ENCODE data around the gene HBS1L. TPM values are rescaled to one million over a fixed set of nuclear protein-coding genes. Genes with fewer than 3 reads are reported as not detected.

Gene HBS1L
- total RNA-seq, 1 experiment from 2014 or later = 63.6 TPM

- peaks cover 90% of the 10 kb centered on the region for H3K79me2 ChIP-seq (ENCODE audit: low read length)
- peaks cover 7% of the 10 kb centered on the region; the same call in 1 of the 2 replicates for H3K4me1 ChIP-seq (ENCODE audit: low read length)
- DNase-seq = no peak
- no peaks in the 10 kb centered on the region for H3K9me3 ChIP-seq (ENCODE audit: low read length)
- no peak overlapping the region for H3K27ac ChIP-seq (ENCODE audit: low read length)
- no peaks in the 10 kb centered on the region for H3K27me3 ChIP-seq (ENCODE audit: low read length)
- no peaks in the 10 kb centered on the region for H3K9me2 ChIP-seq (replicated peaks; ENCODE audit: insufficient read depth, low read length)
- no peak overlapping the region for H2AFZ ChIP-seq (ENCODE audit: low read length)
- no peak overlapping the region for H3K4me3 ChIP-seq (ENCODE audit: low read length)
- no peak overlapping the region for H3K9ac ChIP-seq (ENCODE audit: low read length)
- H3K36me3 ChIP-seq (ENCODE audit: insufficient read depth, low read length) = peaks cover 18% of the 10 kb centered on the region; the same call in 1 of the 2 replicates
- H4K20me1 ChIP-seq (ENCODE audit: insufficient read depth, low read depth, low read length) = no peaks in the 10 kb centered on the region
- no peak overlapping the region for H3K4me2 ChIP-seq (ENCODE audit: low read depth, low read length, poor library complexity, severe bottlenecking)
Measured at GRCh38 chr6:135025175-135025574, 29.4 kb downstream of the HBS1L start.

GRCh38 chr6:135022050-135022697 is 32.4 kb downstream of the HBS1L start:
- Histone ChIP-seq H3K79me2 (ENCODE audit: low read length) (peaks cover 89% of the 10 kb centered on the region), H3K27me3 (ENCODE audit: low read length) (no peaks in the 10 kb centered on the region), H3K36me3 (ENCODE audit: insufficient read depth, low read length) (peaks cover 7% of the 10 kb centered on the region; the same call in 1 of the 2 replicates), H4K20me1 (ENCODE audit: insufficient read depth, low read depth, low read length) (no peaks in the 10 kb centered on the region), H3K4me1 (ENCODE audit: low read length) (peaks cover 4% of the 10 kb centered on the region; the same call in 1 of the 2 replicates), H3K9me3 (ENCODE audit: low read length) (no peaks in the 10 kb centered on the region), H3K4me3 (ENCODE audit: low read length) (no peak overlapping the region), H2AFZ (ENCODE audit: low read length) (no peak overlapping the region), H3K4me2 (ENCODE audit: low read depth, low read length, poor library complexity, severe bottlenecking) (no peak overlapping the region), H3K9ac (ENCODE audit: low read length) (no peak overlapping the region), H3K9me2 (replicated peaks; ENCODE audit: insufficient read depth, low read length) (no peaks in the 10 kb centered on the region), H3K27ac (ENCODE audit: low read length) (0 out of 2 replicates have a peak overlapping the region, but pooled peaks have one; percentile 4)
- DNase-seq = no peak

GRCh38 chr6:135021310-135022049 is 33.1 kb downstream of the HBS1L start:
- Histone ChIP-seq H3K4me1 (ENCODE audit: low read length) (peaks cover 4% of the 10 kb centered on the region; the same call in 1 of the 2 replicates), H3K9me2 (replicated peaks; ENCODE audit: insufficient read depth, low read length) (no peaks in the 10 kb centered on the region), H2AFZ (ENCODE audit: low read length) (no peak overlapping the region), H3K36me3 (ENCODE audit: insufficient read depth, low read length) (peaks cover 4% of the 10 kb centered on the region; the same call in 1 of the 2 replicates), H3K4me3 (ENCODE audit: low read length) (no peak overlapping the region), H4K20me1 (ENCODE audit: insufficient read depth, low read depth, low read length) (no peaks in the 10 kb centered on the region), H3K9ac (ENCODE audit: low read length) (no peak overlapping the region), H3K4me2 (ENCODE audit: low read depth, low read length, poor library complexity, severe bottlenecking) (no peak overlapping the region), H3K9me3 (ENCODE audit: low read length) (no peaks in the 10 kb centered on the region), H3K27ac (ENCODE audit: low read length) (no peak overlapping the region), H3K27me3 (ENCODE audit: low read length) (no peaks in the 10 kb centered on the region), H3K79me2 (ENCODE audit: low read length) (peaks cover 89% of the 10 kb centered on the region)
- DNase-seq = no peak

- no peaks in the 10 kb centered on the region for H4K20me1 ChIP-seq (ENCODE audit: insufficient read depth, low read depth, low read length)
- no peaks in the 10 kb centered on the region for H3K27me3 ChIP-seq (ENCODE audit: low read length)
- H3K4me3 ChIP-seq (ENCODE audit: low read length) = no peak overlapping the region
- no peak overlapping the region for H2AFZ ChIP-seq (ENCODE audit: low read length)
- peaks cover 85% of the 10 kb centered on the region for H3K79me2 ChIP-seq (ENCODE audit: low read length)
- peaks cover 3% of the 10 kb centered on the region; the same call in 1 of the 2 replicates for H3K36me3 ChIP-seq (ENCODE audit: insufficient read depth, low read length)
- no peaks in the 10 kb centered on the region for H3K9me2 ChIP-seq (replicated peaks; ENCODE audit: insufficient read depth, low read length)
- H3K9me3 ChIP-seq (ENCODE audit: low read length) = no peaks in the 10 kb centered on the region
- no peak for DNase-seq
- H3K4me1 ChIP-seq (ENCODE audit: low read length) = peaks cover 8% of the 10 kb centered on the region
- no peak overlapping the region for H3K4me2 ChIP-seq (ENCODE audit: low read depth, low read length, poor library complexity, severe bottlenecking)
- H3K27ac ChIP-seq (ENCODE audit: low read length) = no peak overlapping the region
- H3K9ac ChIP-seq (ENCODE audit: low read length) = no peak overlapping the region
Measured at GRCh38 chr6:135018941-135019340, 35.7 kb downstream of the HBS1L start.

GRCh38 chr6:135018052-135018451 is 36.6 kb downstream of the HBS1L start:
- no peak overlapping the region for H3K27ac ChIP-seq (ENCODE audit: low read length)
- DNase-seq = no peak
- no peak overlapping the region for H2AFZ ChIP-seq (ENCODE audit: low read length)
- H3K27me3 ChIP-seq (ENCODE audit: low read length) = no peaks in the 10 kb centered on the region
- H4K20me1 ChIP-seq (ENCODE audit: insufficient read depth, low read depth, low read length) = no peaks in the 10 kb centered on the region
- H3K4me2 ChIP-seq (ENCODE audit: low read depth, low read length, poor library complexity, severe bottlenecking) = no peak overlapping the region
- H3K9me3 ChIP-seq (ENCODE audit: low read length) = no peaks in the 10 kb centered on the region
- no peak overlapping the region for H3K9ac ChIP-seq (ENCODE audit: low read length)
- H3K36me3 ChIP-seq (ENCODE audit: insufficient read depth, low read length) = peaks cover 3% of the 10 kb centered on the region; the same call in 1 of the 2 replicates
- H3K4me3 ChIP-seq (ENCODE audit: low read length) = no peak overlapping the region
- peaks cover 8% of the 10 kb centered on the region for H3K4me1 ChIP-seq (ENCODE audit: low read length)
- H3K79me2 ChIP-seq (ENCODE audit: low read length) = peaks cover 86% of the 10 kb centered on the region
- no peaks in the 10 kb centered on the region for H3K9me2 ChIP-seq (replicated peaks; ENCODE audit: insufficient read depth, low read length)

- H4K20me1 ChIP-seq (ENCODE audit: insufficient read depth, low read depth, low read length) = no peaks in the 10 kb centered on the region
- H3K4me2 ChIP-seq (ENCODE audit: low read depth, low read length, poor library complexity, severe bottlenecking) = no peak overlapping the region
- no peaks in the 10 kb centered on the region for H3K27me3 ChIP-seq (ENCODE audit: low read length)
- peaks cover 72% of the 10 kb centered on the region for H3K79me2 ChIP-seq (ENCODE audit: low read length)
- H3K27ac ChIP-seq (ENCODE audit: low read length) = no peak overlapping the region
- H3K4me3 ChIP-seq (ENCODE audit: low read length) = no peak overlapping the region
- H3K4me1 ChIP-seq (ENCODE audit: low read length) = peaks cover 4% of the 10 kb centered on the region
- DNase-seq = no peak
- H3K9ac ChIP-seq (ENCODE audit: low read length) = no peak overlapping the region
- H2AFZ ChIP-seq (ENCODE audit: low read length) = no peak overlapping the region
- H3K9me3 ChIP-seq (ENCODE audit: low read length) = no peaks in the 10 kb centered on the region
- H3K9me2 ChIP-seq (replicated peaks; ENCODE audit: insufficient read depth, low read length) = no peaks in the 10 kb centered on the region
- H3K36me3 ChIP-seq (ENCODE audit: insufficient read depth, low read length) = peaks cover 3% of the 10 kb centered on the region; the same call in 1 of the 2 replicates
Measured at GRCh38 chr6:135014353-135014832, 40.2 kb downstream of the HBS1L start.

- H3K27me3 ChIP-seq (ENCODE audit: low read length) = no peaks in the 10 kb centered on the region
- H3K27ac ChIP-seq (ENCODE audit: low read length) = no peak overlapping the region
- no peak for DNase-seq
- H3K4me2 ChIP-seq (ENCODE audit: low read depth, low read length, poor library complexity, severe bottlenecking) = no peak overlapping the region
- no peak overlapping the region for H3K4me3 ChIP-seq (ENCODE audit: low read length)
- H3K79me2 ChIP-seq (ENCODE audit: low read length) = peaks cover 69% of the 10 kb centered on the region
- H3K4me1 ChIP-seq (ENCODE audit: low read length) = peaks cover 16% of the 10 kb centered on the region
- no peaks in the 10 kb centered on the region for H3K9me3 ChIP-seq (ENCODE audit: low read length)
- peaks cover 3% of the 10 kb centered on the region; the same call in 1 of the 2 replicates for H3K36me3 ChIP-seq (ENCODE audit: insufficient read depth, low read length)
- H2AFZ ChIP-seq (ENCODE audit: low read length) = no peak overlapping the region
- H4K20me1 ChIP-seq (ENCODE audit: insufficient read depth, low read depth, low read length) = no peaks in the 10 kb centered on the region
- H3K9ac ChIP-seq (ENCODE audit: low read length) = no peak overlapping the region
- H3K9me2 ChIP-seq (replicated peaks; ENCODE audit: insufficient read depth, low read length) = no peaks in the 10 kb centered on the region
Measured at GRCh38 chr6:135013211-135013610, 41.4 kb downstream of the HBS1L start.

GRCh38 chr6:135012764-135013163 is 41.9 kb downstream of the HBS1L start:
- H3K9me3 ChIP-seq (ENCODE audit: low read length) = no peaks in the 10 kb centered on the region
- no peak overlapping the region for H2AFZ ChIP-seq (ENCODE audit: low read length)
- H3K9me2 ChIP-seq (replicated peaks; ENCODE audit: insufficient read depth, low read length) = no peaks in the 10 kb centered on the region
- no peak overlapping the region for H3K4me3 ChIP-seq (ENCODE audit: low read length)
- peaks cover 21% of the 10 kb centered on the region for H3K4me1 ChIP-seq (ENCODE audit: low read length)
- no peak overlapping the region for H3K9ac ChIP-seq (ENCODE audit: low read length)
- no peaks in the 10 kb centered on the region for H3K36me3 ChIP-seq (ENCODE audit: insufficient read depth, low read length)
- no peak overlapping the region for H3K4me2 ChIP-seq (ENCODE audit: low read depth, low read length, poor library complexity, severe bottlenecking)
- no peak overlapping the region for H3K27ac ChIP-seq (ENCODE audit: low read length)
- H3K79me2 ChIP-seq (ENCODE audit: low read length) = peaks cover 69% of the 10 kb centered on the region
- no peak for DNase-seq
- no peaks in the 10 kb centered on the region for H4K20me1 ChIP-seq (ENCODE audit: insufficient read depth, low read depth, low read length)
- no peaks in the 10 kb centered on the region for H3K27me3 ChIP-seq (ENCODE audit: low read length)

All from Karpas-422 (cell line).